SU-DHL-6 (cell line): ENCODE data around the gene TNFAIP8.

Experiments
- CTCF ChIP-seq: fragments of 200-600 bp; sonication (generic); IDR thresholded peaks from one replicate; pipeline ENCODE4 v1.5.1; 2017; ENCODE audit warnings: antibody characterized with exemption, mild to moderate bottlenecking, low read length, moderate library complexity; ENCODE audit not compliant: insufficient read depth, poor library complexity, severe bottlenecking
- EZH2phosphoT487 ChIP-seq: fragments of 200-600 bp; sonication (generic), shearing (Covaris generic); conservative IDR thresholded peaks from 2 replicates; pipeline ENCODE4 v1.6.1; 2018; ENCODE audit warnings: mild to moderate bottlenecking, antibody characterized with exemption, low read length, moderate library complexity, mixed read lengths

- TF ChIP-seq CTCF (no peak), EZH2phosphoT487 (no peak)
Observed at GRCh38 chr5:119336845-119337580, 18.8 kb upstream of the TNFAIP8 start.
